Measurements from ENCODE around the gene ASPRV1. TPM values are rescaled to one million over a fixed set of nuclear protein-coding genes. Genes with fewer than 3 reads are reported as not detected.
A peak's percentile ranks its signal among the peaks of the same experiment; 100 is the strongest.

The ASPRV1 gene
- total RNA-seq, 2 donors from 2014 or later, result 0.84 to 0.91 TPM

DNA sequence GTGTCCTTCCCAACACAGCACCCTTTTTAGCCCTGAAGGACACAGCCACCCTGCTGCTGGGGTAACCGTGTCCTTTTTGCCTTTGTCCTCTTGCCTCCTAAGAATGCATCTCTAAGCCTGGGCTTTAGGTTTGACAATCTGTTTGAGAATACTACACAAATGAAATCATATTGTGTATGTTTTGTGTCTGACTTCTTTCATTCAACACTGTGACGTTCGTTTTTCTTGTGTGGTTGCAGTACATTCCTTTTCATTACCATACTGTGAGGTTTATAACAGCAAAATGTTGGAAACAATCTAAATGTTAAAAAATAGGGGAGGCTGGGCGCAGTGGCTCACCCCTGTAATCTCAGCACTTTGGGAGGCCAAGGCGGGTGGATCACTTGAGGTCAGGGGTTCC lies 11.2 kb downstream of the ASPRV1 start:
- Histone ChIP-seq H3K36me3 (ENCODE audit: control insufficient read depth, insufficient read depth, low read length) (no peaks in the 10 kb centered on the region), H3K9ac (ENCODE audit: extremely low read depth, low read length, poor library complexity, severe bottlenecking) (no peak overlapping the region), H3K27ac (ENCODE audit: low read depth, low read length) (no peak overlapping the region), H3K4me1 (ENCODE audit: control insufficient read depth, insufficient read depth, low read length) (no peaks in the 10 kb centered on the region), H3K9me3 (ENCODE audit: control insufficient read depth, low read length) (no peaks in the 10 kb centered on the region), H3K4me3 (ENCODE audit: low read length) (no peak overlapping the region), H3K27me3 (ENCODE audit: control insufficient read depth, insufficient read depth, low read length, poor library complexity, severe bottlenecking) (no peaks in the 10 kb centered on the region)
- TF ChIP-seq, protein P1, sequence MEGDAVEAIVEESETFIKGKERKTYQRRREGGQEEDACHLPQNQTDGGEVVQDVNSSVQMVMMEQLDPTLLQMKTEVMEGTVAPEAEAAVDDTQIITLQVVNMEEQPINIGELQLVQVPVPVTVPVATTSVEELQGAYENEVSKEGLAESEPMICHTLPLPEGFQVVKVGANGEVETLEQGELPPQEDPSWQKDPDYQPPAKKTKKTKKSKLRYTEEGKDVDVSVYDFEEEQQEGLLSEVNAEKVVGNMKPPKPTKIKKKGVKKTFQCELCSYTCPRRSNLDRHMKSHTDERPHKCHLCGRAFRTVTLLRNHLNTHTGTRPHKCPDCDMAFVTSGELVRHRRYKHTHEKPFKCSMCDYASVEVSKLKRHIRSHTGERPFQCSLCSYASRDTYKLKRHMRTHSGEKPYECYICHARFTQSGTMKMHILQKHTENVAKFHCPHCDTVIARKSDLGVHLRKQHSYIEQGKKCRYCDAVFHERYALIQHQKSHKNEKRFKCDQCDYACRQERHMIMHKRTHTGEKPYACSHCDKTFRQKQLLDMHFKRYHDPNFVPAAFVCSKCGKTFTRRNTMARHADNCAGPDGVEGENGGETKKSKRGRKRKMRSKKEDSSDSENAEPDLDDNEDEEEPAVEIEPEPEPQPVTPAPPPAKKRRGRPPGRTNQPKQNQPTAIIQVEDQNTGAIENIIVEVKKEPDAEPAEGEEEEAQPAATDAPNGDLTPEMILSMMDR (conservative IDR thresholded peaks at IDR 0.05), result no peak
- no peak overlapping the region for H3K4me3 Mint-ChIP-seq
- DNase-seq, result no peak
- peaks cover 3% of the 10 kb centered on the region for H3K27me3 Mint-ChIP-seq (ENCODE audit: insufficient read depth)
- H3K9me3 Mint-ChIP-seq, result no peaks in the 10 kb centered on the region
- no peaks in the 10 kb centered on the region for H3K36me3 Mint-ChIP-seq (ENCODE audit: low read depth)
- peaks cover 6% of the 10 kb centered on the region for H3K4me1 Mint-ChIP-seq
- WGBS, 2 experiments (ENCODE audit: insufficient coverage in 1 of 2, insufficient read length in 1 of 2), result 85 to 86% methylated on average over 2 to 5 of the region's 5 CpGs
- H3K27ac Mint-ChIP-seq, result no peak overlapping the region

DNA sequence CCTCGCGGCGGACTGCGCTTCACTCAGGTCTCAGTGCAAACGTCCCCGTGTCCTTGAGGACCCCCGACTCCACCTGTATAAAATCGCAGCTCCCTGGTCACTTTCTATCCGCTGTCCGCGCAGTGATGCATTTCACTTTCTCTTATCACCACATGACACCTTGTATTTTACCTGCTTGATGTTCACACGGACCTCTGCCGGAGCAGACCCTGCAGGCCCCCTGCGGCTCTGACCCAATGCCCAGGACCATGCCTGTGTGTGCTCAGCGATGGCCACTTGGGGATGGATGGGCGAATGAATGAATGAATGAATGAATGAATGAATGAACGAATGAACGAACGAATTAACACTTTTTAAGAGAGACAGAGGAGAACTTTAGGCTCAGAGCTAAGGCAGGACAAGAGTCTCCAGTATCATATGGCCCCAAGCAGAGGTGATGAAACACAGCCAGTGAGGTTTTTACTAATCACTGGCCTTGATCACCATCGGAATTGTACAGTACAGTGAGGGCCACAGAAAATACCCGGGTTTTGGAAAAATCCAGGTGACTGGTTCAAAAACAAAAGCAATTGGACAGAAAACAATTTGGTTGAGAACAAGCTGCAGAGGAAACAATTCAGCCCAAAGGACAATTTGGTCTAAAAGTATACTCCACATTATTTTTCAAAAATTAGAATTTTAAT lies 12.3 kb downstream of the ASPRV1 start:
- H3K27ac Mint-ChIP-seq, result no peak overlapping the region
- Histone ChIP-seq H3K9ac (ENCODE audit: extremely low read depth, low read length, poor library complexity, severe bottlenecking) (no peak overlapping the region), H3K4me3 (ENCODE audit: low read length) (no peak overlapping the region), H3K27ac (ENCODE audit: low read depth, low read length) (no peak overlapping the region), H3K4me1 (ENCODE audit: control insufficient read depth, insufficient read depth, low read length) (no peaks in the 10 kb centered on the region), H3K9me3 (ENCODE audit: control insufficient read depth, low read length) (no peaks in the 10 kb centered on the region), H3K27me3 (ENCODE audit: control insufficient read depth, insufficient read depth, low read length, poor library complexity, severe bottlenecking) (no peaks in the 10 kb centered on the region), H3K36me3 (ENCODE audit: control insufficient read depth, insufficient read depth, low read length) (no peaks in the 10 kb centered on the region)
- TF ChIP-seq, protein P1 (conservative IDR thresholded peaks at IDR 0.05), result no peak
- no peak for DNase-seq
- no peaks in the 10 kb centered on the region for H3K9me3 Mint-ChIP-seq
- H3K4me1 Mint-ChIP-seq, result peaks cover 6% of the 10 kb centered on the region
- no peaks in the 10 kb centered on the region for H3K36me3 Mint-ChIP-seq (ENCODE audit: low read depth)
- 92 to 93% methylated on average over 14 to 21 of the region's 21 CpGs for WGBS, 2 experiments (ENCODE audit: insufficient coverage in 1 of 2, insufficient read length in 1 of 2)
- no peaks in the 10 kb centered on the region for H3K27me3 Mint-ChIP-seq (ENCODE audit: insufficient read depth)
- H3K4me3 Mint-ChIP-seq, result no peak overlapping the region

DNA sequence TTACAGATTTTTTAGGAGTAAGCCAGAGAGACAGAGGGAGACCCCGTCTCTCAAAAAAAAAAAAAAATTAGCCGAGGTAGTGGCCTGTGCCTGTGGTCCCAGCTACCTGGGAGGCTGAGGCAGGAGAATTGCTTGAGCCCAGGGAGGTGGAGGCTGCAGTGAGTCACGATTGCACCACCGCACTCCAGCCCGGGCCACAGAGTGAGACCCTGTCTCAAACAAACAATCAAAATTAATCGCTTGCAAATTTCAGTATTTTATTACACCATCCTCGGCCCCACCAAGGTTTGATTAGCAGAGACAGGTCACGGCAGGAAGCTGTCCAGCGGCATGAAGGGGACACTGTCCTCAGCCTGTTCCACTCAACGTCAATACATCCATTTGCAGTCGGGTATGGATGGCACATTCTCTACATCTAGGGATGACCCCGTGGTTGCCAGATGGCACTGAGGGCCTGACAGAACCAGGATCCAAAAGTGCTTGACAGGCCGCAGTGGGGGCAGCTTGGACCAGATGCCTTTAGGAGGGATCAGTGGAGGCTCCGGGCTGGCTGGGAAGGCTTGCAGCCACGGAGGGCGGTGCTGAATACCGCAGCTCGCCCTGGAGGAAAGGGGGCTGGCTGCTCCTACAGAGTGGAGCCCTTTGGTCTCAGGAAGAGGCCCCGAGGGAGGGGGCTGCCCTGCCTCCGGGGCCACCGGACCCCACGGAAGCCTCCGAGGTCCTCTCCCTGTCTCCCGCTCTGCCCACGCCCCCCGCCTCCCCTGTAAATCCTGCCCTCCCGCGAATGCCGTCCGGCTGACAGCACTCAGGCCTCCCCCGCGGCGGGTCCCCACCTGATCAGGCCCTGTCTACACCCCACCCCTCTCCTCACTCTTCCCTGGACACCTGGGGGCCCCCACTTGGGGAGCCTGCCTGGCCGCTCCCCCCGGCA lies 13.1 kb downstream of the ASPRV1 start:
- H3K27me3 ChIP-seq (ENCODE audit: control insufficient read depth, insufficient read depth, low read length, poor library complexity, severe bottlenecking), result no peaks in the 10 kb centered on the region
- no peaks in the 10 kb centered on the region for H3K36me3 ChIP-seq (ENCODE audit: control insufficient read depth, insufficient read depth, low read length)
- no peak overlapping the region for H3K27ac ChIP-seq (ENCODE audit: low read depth, low read length)
- H3K4me1 ChIP-seq (ENCODE audit: control insufficient read depth, insufficient read depth, low read length), result no peaks in the 10 kb centered on the region
- H3K4me3 Mint-ChIP-seq, result no peak overlapping the region
- TF ChIP-seq, protein P1 (conservative IDR thresholded peaks at IDR 0.05), result no peak
- 71 to 87% methylated on average over 14 to 35 of the region's 35 CpGs for WGBS, 2 experiments (ENCODE audit: insufficient coverage in 1 of 2, insufficient read length in 1 of 2)
- no peaks in the 10 kb centered on the region for H3K27me3 Mint-ChIP-seq (ENCODE audit: insufficient read depth)
- no peaks in the 10 kb centered on the region for H3K9me3 Mint-ChIP-seq
- peak; percentile 60 for DNase-seq
- H3K36me3 Mint-ChIP-seq (ENCODE audit: low read depth), result no peaks in the 10 kb centered on the region
- H3K4me3 ChIP-seq (ENCODE audit: low read length), result no peak overlapping the region
- no peaks in the 10 kb centered on the region for H3K9me3 ChIP-seq (ENCODE audit: control insufficient read depth, low read length)
- peaks cover 6% of the 10 kb centered on the region for H3K4me1 Mint-ChIP-seq
- no peak overlapping the region for H3K27ac Mint-ChIP-seq
- no peak overlapping the region for H3K9ac ChIP-seq (ENCODE audit: extremely low read depth, low read length, poor library complexity, severe bottlenecking)

All from endodermal cell (in vitro differentiated cells).